ENCODE data around the gene FUT6.

Gene FUT6

DNA sequence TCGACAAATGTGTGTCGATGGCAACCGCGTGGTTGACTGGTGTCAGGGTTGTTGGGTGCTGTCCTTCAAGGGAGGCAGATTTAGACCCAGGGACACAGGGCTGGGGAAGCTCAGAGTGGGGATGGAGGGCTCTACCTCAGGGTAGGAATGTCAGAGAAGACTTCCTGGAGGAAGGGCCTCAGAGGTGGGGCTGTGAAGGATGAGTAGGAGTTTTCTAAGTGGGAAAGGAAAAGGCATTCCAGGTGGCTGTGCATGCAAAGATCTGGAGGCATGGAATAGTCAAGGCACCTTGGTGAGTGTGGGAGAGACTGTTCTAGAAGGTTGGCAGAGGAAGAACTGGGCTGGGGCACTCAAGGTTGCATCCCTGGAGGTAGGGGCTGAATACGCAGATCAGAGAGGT is 32.6 kb downstream of the FUT6 start:
- Histone ChIP-seq H3K4me2 (ENCODE audit: low read depth, low read length, poor library complexity, severe bottlenecking) (no peak overlapping the region), H3K4me3 (ENCODE audit: low read length, poor library complexity, severe bottlenecking) (no peak overlapping the region)

DNA sequence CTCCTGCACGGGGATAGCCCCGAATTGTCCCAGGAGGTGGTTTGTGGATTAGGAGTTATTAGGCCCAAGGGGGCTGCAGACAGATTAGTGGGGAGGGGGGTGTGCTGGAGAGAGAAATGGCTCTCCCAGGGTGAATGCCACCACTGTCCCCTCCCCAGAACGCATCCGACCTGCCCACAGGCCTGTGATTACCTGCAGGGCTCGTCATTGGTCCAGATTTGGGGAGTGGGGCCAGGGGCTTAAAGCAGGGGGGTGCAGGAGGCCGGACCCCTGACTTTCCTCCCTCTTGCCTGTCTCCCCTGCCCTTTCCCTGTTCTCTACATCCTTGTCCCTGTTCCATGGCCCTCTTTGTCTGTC is 33.4 kb downstream of the FUT6 start:
- Histone ChIP-seq H2AFZ (ENCODE audit: low read length) (no peak overlapping the region), H4K20me1 (ENCODE audit: insufficient read depth, low read length, poor library complexity, severe bottlenecking) (no peaks in the 10 kb centered on the region), H3K4me2 (ENCODE audit: low read depth, low read length, poor library complexity, severe bottlenecking) (no peak overlapping the region), H3K4me1 (ENCODE audit: insufficient read depth, low read length, poor library complexity, severe bottlenecking) (peaks cover 5% of the 10 kb centered on the region), H3K36me3 (ENCODE audit: insufficient read depth, low read length) (no peaks in the 10 kb centered on the region), H3K9me2 (replicated peaks; ENCODE audit: low read depth, low read length) (no peaks in the 10 kb centered on the region), H3K79me2 (ENCODE audit: insufficient read depth, low read length) (no peaks in the 10 kb centered on the region), H3K27me3 (ENCODE audit: insufficient read depth, low read length, poor library complexity, severe bottlenecking) (no peaks in the 10 kb centered on the region), H3F3A (ENCODE audit: low read depth) (no peaks in the 10 kb centered on the region), H3K9me3 (ENCODE audit: insufficient read depth, low read depth, low read length) (no peaks in the 10 kb centered on the region), H3K9ac (ENCODE audit: low read depth, low read length, poor library complexity, severe bottlenecking) (no peak overlapping the region), H3K4me3 (ENCODE audit: low read length, poor library complexity, severe bottlenecking) (no peak overlapping the region)
- TF ChIP-seq, protein P1, sequence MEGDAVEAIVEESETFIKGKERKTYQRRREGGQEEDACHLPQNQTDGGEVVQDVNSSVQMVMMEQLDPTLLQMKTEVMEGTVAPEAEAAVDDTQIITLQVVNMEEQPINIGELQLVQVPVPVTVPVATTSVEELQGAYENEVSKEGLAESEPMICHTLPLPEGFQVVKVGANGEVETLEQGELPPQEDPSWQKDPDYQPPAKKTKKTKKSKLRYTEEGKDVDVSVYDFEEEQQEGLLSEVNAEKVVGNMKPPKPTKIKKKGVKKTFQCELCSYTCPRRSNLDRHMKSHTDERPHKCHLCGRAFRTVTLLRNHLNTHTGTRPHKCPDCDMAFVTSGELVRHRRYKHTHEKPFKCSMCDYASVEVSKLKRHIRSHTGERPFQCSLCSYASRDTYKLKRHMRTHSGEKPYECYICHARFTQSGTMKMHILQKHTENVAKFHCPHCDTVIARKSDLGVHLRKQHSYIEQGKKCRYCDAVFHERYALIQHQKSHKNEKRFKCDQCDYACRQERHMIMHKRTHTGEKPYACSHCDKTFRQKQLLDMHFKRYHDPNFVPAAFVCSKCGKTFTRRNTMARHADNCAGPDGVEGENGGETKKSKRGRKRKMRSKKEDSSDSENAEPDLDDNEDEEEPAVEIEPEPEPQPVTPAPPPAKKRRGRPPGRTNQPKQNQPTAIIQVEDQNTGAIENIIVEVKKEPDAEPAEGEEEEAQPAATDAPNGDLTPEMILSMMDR (conservative IDR thresholded peaks at IDR 0.05; ENCODE audit: low read length) = no peak
- no peak for TF ChIP-seq EZH2phosphoT487 (IDR thresholded peaks at IDR 0.05; ENCODE audit: borderline replicate concordance)

More for the DNA sequence above, 32.6 kb downstream of the FUT6 start:
- Histone ChIP-seq H3K27me3 (ENCODE audit: insufficient read depth, low read length, poor library complexity, severe bottlenecking) (no peaks in the 10 kb centered on the region), H3K9me3 (ENCODE audit: insufficient read depth, low read depth, low read length) (no peaks in the 10 kb centered on the region), H3K9ac (ENCODE audit: low read depth, low read length, poor library complexity, severe bottlenecking) (no peak overlapping the region), H2AFZ (ENCODE audit: low read length) (no peak overlapping the region), H3K9me2 (replicated peaks; ENCODE audit: low read depth, low read length) (no peaks in the 10 kb centered on the region), H4K20me1 (ENCODE audit: insufficient read depth, low read length, poor library complexity, severe bottlenecking) (no peaks in the 10 kb centered on the region), H3K4me1 (ENCODE audit: insufficient read depth, low read length, poor library complexity, severe bottlenecking) (peaks cover 5% of the 10 kb centered on the region), H3K36me3 (ENCODE audit: insufficient read depth, low read length) (no peaks in the 10 kb centered on the region), H3K79me2 (ENCODE audit: insufficient read depth, low read length) (no peaks in the 10 kb centered on the region), H3F3A (ENCODE audit: low read depth) (no peaks in the 10 kb centered on the region)
- TF ChIP-seq, protein P1 (conservative IDR thresholded peaks at IDR 0.05; ENCODE audit: low read length) = no peak
- no peak for TF ChIP-seq EZH2phosphoT487 (IDR thresholded peaks at IDR 0.05; ENCODE audit: borderline replicate concordance)

DNA sequence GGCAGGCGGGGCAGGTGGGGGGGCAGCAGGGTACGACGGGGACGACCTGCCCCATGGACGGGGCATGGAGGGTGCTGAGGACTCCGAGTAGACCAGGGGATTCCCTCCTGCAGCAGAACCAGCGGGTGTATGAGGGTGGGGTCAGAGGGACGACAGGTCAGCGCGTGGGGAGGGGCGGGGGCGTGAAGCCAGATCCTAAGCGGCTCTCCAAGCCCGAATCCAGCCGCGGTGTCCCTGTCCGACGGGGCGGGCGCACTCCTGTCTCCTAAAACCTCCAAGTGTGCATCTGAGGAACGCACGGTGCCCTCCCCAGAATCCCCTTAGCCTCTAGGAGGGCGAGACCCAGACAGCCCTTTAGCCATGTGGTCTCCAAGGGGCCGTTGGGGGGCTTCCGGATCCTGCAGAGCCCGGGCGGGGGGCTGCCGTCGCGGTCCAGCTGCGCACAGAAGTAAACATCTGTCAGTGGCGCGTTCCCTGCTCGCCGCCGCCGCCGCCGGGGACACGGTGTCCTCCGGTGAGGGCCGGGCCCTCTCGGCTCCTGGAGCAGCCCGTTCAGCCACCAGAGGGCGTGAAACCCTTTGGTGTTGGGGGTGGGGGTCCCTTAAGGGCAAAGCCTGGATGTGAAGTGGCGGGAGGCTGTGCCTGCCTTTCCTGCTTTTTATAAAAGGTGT is 33.9 kb downstream of the FUT6 start:
- Histone ChIP-seq H3F3A (ENCODE audit: low read depth) (no peaks in the 10 kb centered on the region), H3K9ac (ENCODE audit: low read depth, low read length, poor library complexity, severe bottlenecking) (no peak overlapping the region), H3K4me2 (ENCODE audit: low read depth, low read length, poor library complexity, severe bottlenecking) (peak overlapping the region; percentile 22), H3K9me2 (replicated peaks; ENCODE audit: low read depth, low read length) (no peaks in the 10 kb centered on the region), H3K9me3 (ENCODE audit: insufficient read depth, low read depth, low read length) (no peaks in the 10 kb centered on the region), H2AFZ (ENCODE audit: low read length) (no peak overlapping the region), H3K4me1 (ENCODE audit: insufficient read depth, low read length, poor library complexity, severe bottlenecking) (peaks cover 5% of the 10 kb centered on the region), H3K27me3 (ENCODE audit: insufficient read depth, low read length, poor library complexity, severe bottlenecking) (no peaks in the 10 kb centered on the region), H4K20me1 (ENCODE audit: insufficient read depth, low read length, poor library complexity, severe bottlenecking) (no peaks in the 10 kb centered on the region), H3K36me3 (ENCODE audit: insufficient read depth, low read length) (no peaks in the 10 kb centered on the region), H3K4me3 (ENCODE audit: low read length, poor library complexity, severe bottlenecking) (no peak overlapping the region), H3K79me2 (ENCODE audit: insufficient read depth, low read length) (no peaks in the 10 kb centered on the region)
- TF ChIP-seq, protein P1 (conservative IDR thresholded peaks at IDR 0.05; ENCODE audit: low read length) = peak; percentile 69
- TF ChIP-seq EZH2phosphoT487 (IDR thresholded peaks at IDR 0.05; ENCODE audit: borderline replicate concordance) = no peak

All from Loucy (cell line).